B cell (primary cell): ENCODE data around the gene STAG1.
"Not testable (repeated sequence)": the region's sequence is repeated elsewhere in the genome, so short reads cannot be mapped to it uniquely, and the experiment has no call there.

Source experiments
- EZH2 ChIP-seq: IDR thresholded peaks from 2 replicates; pipeline ENCODE4 v1.6.1; 2012; ENCODE audit warnings: borderline replicate concordance, low read depth, mild to moderate bottlenecking, moderate library complexity, low read length; ENCODE audit not compliant: insufficient read depth, poor library complexity, severe bottlenecking
- TF ChIP-seq, protein P1 (sequence below): fragments of 200-600 bp; IDR thresholded peaks from one replicate; pipeline ENCODE4 v1.8.0; 2022; ENCODE audit warnings: antibody characterized with exemption, mild to moderate bottlenecking

DNA sequence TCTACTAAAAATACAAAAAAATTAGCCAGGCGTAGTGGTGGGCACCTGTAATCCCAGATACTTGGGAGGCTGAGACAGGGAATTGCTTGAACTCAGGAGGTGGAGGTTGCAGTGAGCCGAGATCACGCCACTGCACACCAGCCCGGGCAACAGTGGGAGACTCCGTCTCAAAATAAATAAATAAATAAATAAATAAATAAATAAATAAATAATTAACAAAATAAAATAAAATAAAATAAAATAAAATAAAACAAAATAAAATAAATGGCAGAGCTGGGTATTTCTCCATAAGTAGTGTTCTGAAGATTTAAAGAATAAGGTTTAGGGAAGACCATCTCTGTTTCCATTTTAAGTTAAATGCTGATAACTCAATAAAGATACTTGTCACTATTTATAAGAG lies 376.4 kb downstream of the STAG1 start:
- TF ChIP-seq, protein P1, sequence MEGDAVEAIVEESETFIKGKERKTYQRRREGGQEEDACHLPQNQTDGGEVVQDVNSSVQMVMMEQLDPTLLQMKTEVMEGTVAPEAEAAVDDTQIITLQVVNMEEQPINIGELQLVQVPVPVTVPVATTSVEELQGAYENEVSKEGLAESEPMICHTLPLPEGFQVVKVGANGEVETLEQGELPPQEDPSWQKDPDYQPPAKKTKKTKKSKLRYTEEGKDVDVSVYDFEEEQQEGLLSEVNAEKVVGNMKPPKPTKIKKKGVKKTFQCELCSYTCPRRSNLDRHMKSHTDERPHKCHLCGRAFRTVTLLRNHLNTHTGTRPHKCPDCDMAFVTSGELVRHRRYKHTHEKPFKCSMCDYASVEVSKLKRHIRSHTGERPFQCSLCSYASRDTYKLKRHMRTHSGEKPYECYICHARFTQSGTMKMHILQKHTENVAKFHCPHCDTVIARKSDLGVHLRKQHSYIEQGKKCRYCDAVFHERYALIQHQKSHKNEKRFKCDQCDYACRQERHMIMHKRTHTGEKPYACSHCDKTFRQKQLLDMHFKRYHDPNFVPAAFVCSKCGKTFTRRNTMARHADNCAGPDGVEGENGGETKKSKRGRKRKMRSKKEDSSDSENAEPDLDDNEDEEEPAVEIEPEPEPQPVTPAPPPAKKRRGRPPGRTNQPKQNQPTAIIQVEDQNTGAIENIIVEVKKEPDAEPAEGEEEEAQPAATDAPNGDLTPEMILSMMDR: not testable (repeated sequence)
- not testable (repeated sequence) for TF ChIP-seq EZH2
